ENCODE results near the gene CENPX. TPM values are rescaled to one million over a fixed set of nuclear protein-coding genes. Genes with fewer than 3 reads are reported as not detected.

The CENPX gene
- total RNA-seq, 1 experiment from 2014 or later = 116 TPM

DNA sequence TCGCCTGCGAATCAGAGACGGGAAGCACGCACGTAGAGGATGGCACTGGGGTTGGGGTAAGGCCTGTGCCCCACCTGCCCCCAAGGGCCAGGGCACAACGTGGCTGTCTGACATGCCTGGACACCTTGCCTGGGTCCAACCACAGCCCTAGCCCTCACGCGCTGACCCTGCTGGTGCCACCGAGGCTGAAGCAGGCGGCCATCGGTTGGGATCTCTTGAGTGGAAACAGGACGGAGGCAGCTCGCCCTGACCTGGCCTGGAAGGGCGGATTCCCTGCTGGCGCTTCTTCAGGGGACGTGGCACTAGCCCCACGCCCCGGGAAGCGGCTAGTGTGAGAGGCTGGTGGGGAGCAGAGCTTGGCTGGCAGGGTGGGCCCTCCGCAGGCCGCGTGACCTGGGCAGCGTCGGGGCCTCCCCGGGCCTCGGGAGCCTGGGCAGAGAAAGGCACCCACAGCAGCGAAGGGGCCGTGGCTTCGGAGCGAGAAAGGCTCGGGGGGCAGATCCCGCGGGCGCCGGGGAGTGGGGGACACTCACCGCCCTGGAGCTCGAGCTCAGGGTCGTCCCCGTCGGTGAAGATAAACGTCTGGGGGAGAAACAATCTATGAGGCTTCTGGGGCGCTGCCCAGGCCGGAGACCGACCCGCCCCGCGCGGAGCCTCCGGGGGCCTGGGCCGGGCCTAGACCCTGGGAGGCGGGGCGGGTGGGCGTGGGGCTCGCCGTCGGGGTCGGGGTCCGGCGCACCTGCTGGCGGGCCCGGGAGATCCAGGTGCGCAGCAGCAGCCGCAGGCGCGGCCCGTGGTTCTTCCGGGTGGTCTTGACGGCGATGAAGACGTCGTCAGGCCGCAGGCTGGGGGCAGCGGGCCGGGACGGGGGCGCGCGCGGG lies 28.3 kb upstream of the CENPX start:
- H3K4me1 ChIP-seq = peaks cover 4% of the 10 kb centered on the region; the same call in 1 of the 2 replicates
- no peaks in the 10 kb centered on the region for H3K27me3 ChIP-seq
- no peak overlapping the region for H3K27ac ChIP-seq
- H3K9me3 ChIP-seq (replicated peaks) = no peaks in the 10 kb centered on the region
- H3K36me3 ChIP-seq = peaks cover 19% of the 10 kb centered on the region
- DNase-seq = no peak
- H3K4me3 ChIP-seq = peak overlapping the region; percentile 98

- no peak for DNase-seq
- peaks cover 14% of the 10 kb centered on the region for H3K36me3 ChIP-seq
- H3K4me3 ChIP-seq = peak overlapping the region; percentile 98
- H3K9me3 ChIP-seq (replicated peaks) = no peaks in the 10 kb centered on the region
- H3K27me3 ChIP-seq = no peaks in the 10 kb centered on the region
- peaks cover 4% of the 10 kb centered on the region; the same call in 1 of the 2 replicates for H3K4me1 ChIP-seq
- H3K27ac ChIP-seq = no peak overlapping the region
Measured at GRCh38 chr17:82050152-82050760, 27.6 kb upstream of the CENPX start.

- H3K36me3 ChIP-seq = peaks cover 7% of the 10 kb centered on the region
- no peaks in the 10 kb centered on the region for H3K9me3 ChIP-seq (replicated peaks)
- no peak overlapping the region for H3K4me3 ChIP-seq
- no peaks in the 10 kb centered on the region for H3K27me3 ChIP-seq
- H3K27ac ChIP-seq = no peak overlapping the region
- H3K4me1 ChIP-seq = peaks cover 4% of the 10 kb centered on the region; the same call in 1 of the 2 replicates
- no peak for DNase-seq
Measured at GRCh38 chr17:82049521-82049971, 26.9 kb upstream of the CENPX start.

GRCh38 chr17:82049106-82049505 lies 26.4 kb upstream of the CENPX start:
- no peak for DNase-seq
- Histone ChIP-seq H3K27me3 (no peaks in the 10 kb centered on the region), H3K27ac (no peak overlapping the region), H3K36me3 (peaks cover 3% of the 10 kb centered on the region; the same call in 1 of the 2 replicates), H3K9me3 (replicated peaks) (no peaks in the 10 kb centered on the region), H3K4me1 (peaks cover 4% of the 10 kb centered on the region; the same call in 1 of the 2 replicates), H3K4me3 (no peak overlapping the region)

- no peaks in the 10 kb centered on the region for H3K9me3 ChIP-seq (replicated peaks)
- no peak for DNase-seq
- H3K27me3 ChIP-seq = no peaks in the 10 kb centered on the region
- no peaks in the 10 kb centered on the region for H3K36me3 ChIP-seq
- no peak overlapping the region for H3K4me3 ChIP-seq
- H3K4me1 ChIP-seq = peaks cover 4% of the 10 kb centered on the region; the same call in 1 of the 2 replicates
- no peak overlapping the region for H3K27ac ChIP-seq
Measured at GRCh38 chr17:82048571-82048971, 25.9 kb upstream of the CENPX start.

DNA sequence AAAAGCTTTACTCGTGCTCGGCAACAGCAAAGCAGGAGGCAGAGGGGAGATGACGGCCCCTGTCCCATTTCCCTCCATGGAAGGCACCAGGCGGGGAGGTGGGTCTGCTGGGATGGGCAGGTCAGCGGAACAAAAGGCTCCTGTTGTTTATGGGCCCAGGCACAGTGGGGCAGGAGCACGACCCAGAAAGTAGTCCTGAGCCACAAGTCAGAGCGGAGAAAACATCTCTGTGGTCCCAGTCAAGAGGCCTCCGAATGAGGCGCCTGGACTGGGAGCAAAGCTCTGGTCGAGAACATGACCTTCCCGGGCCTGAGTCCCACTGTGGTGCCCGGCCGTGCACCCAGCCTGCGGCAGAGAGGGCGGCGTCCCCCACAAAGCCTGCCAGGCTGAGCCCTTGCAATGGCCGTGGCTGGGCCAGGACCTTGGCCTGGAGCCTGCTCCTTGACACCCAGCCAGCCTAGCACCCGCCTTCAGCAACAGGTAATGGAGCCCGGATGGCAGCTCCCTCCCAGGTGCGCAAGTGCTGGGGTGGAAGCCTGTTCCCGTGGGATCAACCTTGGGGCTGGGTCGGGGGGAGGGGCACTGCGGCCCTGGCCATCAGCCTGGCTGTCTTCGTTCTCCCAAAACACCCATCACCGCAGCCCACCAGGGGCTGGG lies 25.4 kb upstream of the CENPX start:
- Histone ChIP-seq H3K9me3 (replicated peaks) (no peaks in the 10 kb centered on the region), H3K27me3 (no peaks in the 10 kb centered on the region), H3K4me1 (peaks cover 4% of the 10 kb centered on the region; the same call in 1 of the 2 replicates), H3K36me3 (no peaks in the 10 kb centered on the region), H3K4me3 (no peak overlapping the region), H3K27ac (no peak overlapping the region)
- DNase-seq = no peak

DNA sequence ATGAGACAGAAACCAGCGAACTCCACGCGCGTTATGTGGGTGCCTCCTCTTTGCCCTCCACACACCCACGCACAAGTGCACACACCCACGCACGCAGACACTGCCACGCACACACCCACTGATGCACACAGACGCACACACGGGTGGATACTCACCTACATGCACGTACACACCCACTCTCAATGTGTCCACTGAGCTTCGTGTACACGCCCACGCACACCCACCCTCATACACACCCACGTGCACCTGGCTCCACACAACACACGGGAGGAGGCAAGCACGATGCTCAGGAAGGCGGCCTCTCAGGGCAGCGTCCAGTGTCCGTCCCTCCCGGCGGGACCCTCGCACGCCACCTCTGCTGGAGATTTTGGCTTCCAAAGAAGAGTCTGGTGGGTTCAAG lies 24.7 kb upstream of the CENPX start:
- H3K4me1 ChIP-seq = no peaks in the 10 kb centered on the region
- no peak for DNase-seq
- H3K27me3 ChIP-seq = no peaks in the 10 kb centered on the region
- no peaks in the 10 kb centered on the region for H3K9me3 ChIP-seq (replicated peaks)
- no peak overlapping the region for H3K4me3 ChIP-seq
- no peak overlapping the region for H3K27ac ChIP-seq
- no peaks in the 10 kb centered on the region for H3K36me3 ChIP-seq

DNA sequence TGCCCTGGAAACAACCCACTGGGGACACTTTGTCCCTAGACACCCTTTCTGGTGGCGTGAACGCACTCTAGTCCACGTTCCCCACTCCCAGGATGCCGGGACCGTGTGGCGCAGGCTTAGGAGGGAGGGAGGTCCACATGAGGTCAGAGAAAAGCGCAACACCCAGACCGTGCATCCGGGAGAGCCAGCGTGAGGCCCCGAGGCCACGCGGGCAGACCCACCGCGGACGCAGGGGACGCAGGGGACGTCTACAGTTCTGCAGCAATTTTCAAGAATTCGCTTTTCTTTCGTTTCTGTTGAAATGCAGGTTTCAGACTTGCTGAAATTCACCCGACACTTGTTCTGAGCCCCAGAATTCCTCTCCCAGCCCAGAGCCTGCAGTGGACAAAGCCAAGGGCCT lies 24.2 kb upstream of the CENPX start:
- H3K9me3 ChIP-seq (replicated peaks) = no peaks in the 10 kb centered on the region
- H3K27ac ChIP-seq = no peak overlapping the region
- H3K27me3 ChIP-seq = no peaks in the 10 kb centered on the region
- no peaks in the 10 kb centered on the region for H3K36me3 ChIP-seq
- no peaks in the 10 kb centered on the region for H3K4me1 ChIP-seq
- no peak overlapping the region for H3K4me3 ChIP-seq
- no peak for DNase-seq

DNA sequence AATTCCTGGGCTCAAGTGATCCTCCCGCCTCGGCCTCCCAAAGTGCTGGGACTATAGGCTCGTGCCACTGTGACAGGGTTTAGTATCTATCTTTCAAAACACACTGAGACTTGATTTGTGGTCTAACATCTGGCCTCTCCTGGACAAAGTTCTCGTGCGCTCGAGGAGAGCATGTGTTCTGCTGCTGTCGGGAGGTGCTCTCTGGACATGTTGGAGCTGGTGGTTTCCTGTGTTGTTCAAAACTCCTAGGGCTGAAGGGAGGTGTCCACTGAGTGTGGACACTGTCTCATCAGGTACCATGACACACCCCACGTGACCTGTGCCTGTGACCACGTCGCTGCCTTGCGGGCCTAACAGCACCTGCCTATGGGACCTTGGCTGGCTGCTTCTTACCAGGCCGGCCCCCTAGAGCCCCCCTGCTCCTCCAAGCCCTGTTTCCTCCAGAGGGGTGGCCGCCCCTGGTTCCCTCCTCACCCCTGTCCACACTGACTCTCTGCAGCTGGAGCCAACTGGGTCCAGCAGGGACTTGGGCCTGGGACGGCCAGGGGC lies 23.3 kb upstream of the CENPX start:
- no peak for DNase-seq
- Histone ChIP-seq H3K27ac (no peak overlapping the region), H3K4me1 (no peaks in the 10 kb centered on the region), H3K36me3 (no peaks in the 10 kb centered on the region), H3K27me3 (no peaks in the 10 kb centered on the region), H3K9me3 (replicated peaks) (no peaks in the 10 kb centered on the region), H3K4me3 (no peak overlapping the region)

- no peaks in the 10 kb centered on the region for H3K27me3 ChIP-seq
- no peak for DNase-seq
- no peak overlapping the region for H3K4me3 ChIP-seq
- no peaks in the 10 kb centered on the region for H3K4me1 ChIP-seq
- H3K27ac ChIP-seq = no peak overlapping the region
- no peaks in the 10 kb centered on the region for H3K9me3 ChIP-seq (replicated peaks)
- H3K36me3 ChIP-seq = no peaks in the 10 kb centered on the region
Measured at GRCh38 chr17:82043507-82043906, 20.8 kb upstream of the CENPX start.

- Histone ChIP-seq H3K4me1 (no peaks in the 10 kb centered on the region), H3K4me3 (no peak overlapping the region), H3K27me3 (no peaks in the 10 kb centered on the region)
Measured at GRCh38 chr17:82042649-82043048, 20.0 kb upstream of the CENPX start.

GRCh38 chr17:82041144-82041814 lies 18.6 kb upstream of the CENPX start:
- Histone ChIP-seq H3K36me3 (no peaks in the 10 kb centered on the region), H3K4me3 (no peak overlapping the region), H3K27ac (no peak overlapping the region), H3K9me3 (replicated peaks) (no peaks in the 10 kb centered on the region), H3K27me3 (no peaks in the 10 kb centered on the region), H3K4me1 (peaks cover 3% of the 10 kb centered on the region; the same call in 1 of the 2 replicates)
- no peak for DNase-seq

More at GRCh38 chr17:82042649-82043048, 20.0 kb upstream of the CENPX start:
- no peak for DNase-seq
- H3K9me3 ChIP-seq (replicated peaks) = no peaks in the 10 kb centered on the region
- H3K27ac ChIP-seq = no peak overlapping the region
- no peaks in the 10 kb centered on the region for H3K36me3 ChIP-seq

GRCh38 chr17:82039695-82040299 lies 17.1 kb upstream of the CENPX start:
- no peaks in the 10 kb centered on the region for H3K9me3 ChIP-seq (replicated peaks)
- H3K4me1 ChIP-seq = peaks cover 3% of the 10 kb centered on the region; the same call in 1 of the 2 replicates
- no peak for DNase-seq
- no peak overlapping the region for H3K4me3 ChIP-seq
- H3K27ac ChIP-seq = no peak overlapping the region
- no peaks in the 10 kb centered on the region for H3K36me3 ChIP-seq
- H3K27me3 ChIP-seq = no peaks in the 10 kb centered on the region
